Common myeloid progenitor, CD34-positive (primary cell): Measurements from ENCODE around the gene PAM.
"Not testable (repeated sequence)": the region's sequence is repeated elsewhere in the genome, so short reads cannot be mapped to it uniquely, and the experiment has no call there.

Experiments
- CTCF ChIA-PET: fragments of 350-600 bp; sonication (Branson Sonifier 250); formaldehyde crosslinking; loops from one replicate; lab custom pipeline; 2021; ENCODE audit warnings: antibody characterized with exemption; lab: Charles Lee
- POLR2A ChIA-PET: fragments of 350-600 bp; sonication (Branson Sonifier 250); formaldehyde crosslinking; loops from one replicate; lab custom pipeline; 2021; ENCODE audit warnings: antibody characterized with exemption; lab: Charles Lee
- DNase-seq, 3 donors: peaks; one replicate each; pipeline versions ENCODE4 v3.0.0 to v3.0.0-alpha.2; 2013
- H3K27ac ChIP-seq, 2 experiments: 1 replicate in 1 of 2; 2 replicates in 1 of 2; pipeline ENCODE4 v1.7.0; 2013; ENCODE audit warnings: inconsistent platforms in 2 of 2, low read length in 2 of 2, mild to moderate bottlenecking in 2 of 2, low read depth in 1 of 2, moderate library complexity in 1 of 2; ENCODE audit not compliant: severe bottlenecking in 2 of 2, insufficient read depth in 1 of 2, poor library complexity in 1 of 2
- H3K27me3 ChIP-seq, 5 experiments: replicated peaks in 2 of 5; 1 replicate in 3 of 5; 2 replicates in 2 of 5; pipeline versions ENCODE4 v1.6.1 to v1.7.0; 2013; ENCODE audit warnings: low read length in 4 of 5, mild to moderate bottlenecking in 2 of 5, moderate library complexity in 2 of 5, inconsistent platforms in 1 of 5; ENCODE audit not compliant: insufficient read depth in 5 of 5, control insufficient read depth in 4 of 5
- H3K36me3 ChIP-seq, 4 experiments: 1 replicate in 2 of 4; 2 replicates in 2 of 4; pipeline versions ENCODE4 v1.6.1 to v1.7.0; 2013; ENCODE audit warnings: low read length in 3 of 4, control low read depth in 1 of 4, mild to moderate bottlenecking in 1 of 4; ENCODE audit not compliant: control insufficient read depth in 4 of 4, insufficient read depth in 4 of 4
- H3K4me1 ChIP-seq, 4 experiments: 1 replicate in 3 of 4; 2 replicates in 1 of 4; pipeline versions ENCODE4 v1.6.1 to v1.7.1; 2013; ENCODE audit warnings: low read length in 3 of 4, mild to moderate bottlenecking in 3 of 4, control low read depth in 1 of 4, inconsistent platforms in 1 of 4, moderate library complexity in 1 of 4; ENCODE audit not compliant: control insufficient read depth in 4 of 4, insufficient read depth in 4 of 4; ENCODE audit errors: control extremely low read depth in 1 of 4
- H3K4me3 ChIP-seq, 7 experiments: 1 replicate in 4 of 7; 2 replicates in 3 of 7; pipeline versions ENCODE4 v1.5.1 to v1.7.0; 2013; ENCODE audit warnings: mild to moderate bottlenecking in 7 of 7, low read length in 6 of 7, moderate library complexity in 6 of 7, inconsistent platforms in 2 of 7, low read depth in 2 of 7, control low read depth in 1 of 7; ENCODE audit not compliant: insufficient read depth in 4 of 7, control insufficient read depth in 1 of 7; ENCODE audit errors: extremely low read depth in 1 of 7
- H3K9me3 ChIP-seq, 5 experiments: 1 replicate in 4 of 5; 2 replicates in 1 of 5; pipeline versions ENCODE4 v1.6.1 to v1.7.1; 2013; ENCODE audit warnings: low read length in 4 of 5, mild to moderate bottlenecking in 2 of 5, inconsistent platforms in 1 of 5, low read depth in 1 of 5, moderate library complexity in 1 of 5; ENCODE audit not compliant: control insufficient read depth in 4 of 5, insufficient read depth in 2 of 5; ENCODE audit errors: control extremely low read depth in 1 of 5
- WGBS: methylation state at CpG from one replicate; pipeline ENCODE4 v1.1.5; 2013; ENCODE audit not compliant: insufficient coverage; 5-methylcytosine and 5-hydroxymethylcytosine counted together

The PAM gene

DNA sequence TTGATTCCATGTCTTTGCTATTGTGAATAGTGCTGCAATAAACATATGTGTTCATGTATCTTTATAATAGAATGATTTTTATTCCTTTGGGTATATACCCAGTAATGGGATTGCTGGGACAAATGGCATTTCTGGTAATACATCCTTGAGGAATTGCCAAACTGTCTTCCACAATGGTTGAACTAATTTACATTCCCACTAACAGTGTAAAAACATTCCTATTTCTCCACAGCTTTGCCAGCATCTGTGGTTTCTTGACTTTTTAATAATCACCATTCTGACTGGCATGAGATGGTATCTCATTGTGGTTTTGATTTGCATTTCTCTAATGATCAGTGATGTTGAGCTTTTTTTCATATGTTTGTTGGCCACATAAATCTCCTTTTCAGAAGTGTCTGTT, 20.7 kb downstream of the PAM start:
- peaks cover 6 to 15% (median 9%) of the 10 kb centered on the region in 4 experiments for H3K4me1 ChIP-seq
- H3K27ac ChIP-seq, H3K27me3 ChIP-seq, H3K9me3 ChIP-seq, H3K4me3 ChIP-seq, POLR2A ChIA-PET, DNase-seq, H3K36me3 ChIP-seq: not testable (repeated sequence)
- CTCF ChIA-PET: interaction anchor here (1.3 kb wide), 1 partner anchor 362 kb away, joined by 3 read pairs; no protein-coding TSS in a partner anchor

DNA sequence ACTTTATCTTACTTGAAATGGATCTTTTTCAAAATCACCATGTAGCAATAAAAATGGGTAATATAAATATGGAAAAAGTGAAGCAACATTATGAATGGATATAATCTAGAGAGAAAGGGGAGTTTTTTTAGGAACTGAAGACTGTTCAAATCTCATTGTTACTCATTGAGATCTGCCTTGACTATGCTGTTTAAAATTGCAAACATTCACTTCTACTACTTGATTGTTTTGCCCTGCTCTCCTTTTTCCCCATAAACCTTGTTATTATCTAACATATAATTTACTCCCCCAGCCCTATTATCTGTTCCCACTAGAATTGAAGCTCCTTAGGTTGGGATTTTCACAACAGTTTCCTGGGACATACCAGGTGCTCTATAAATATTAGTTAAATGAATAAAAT, 22.0 kb downstream of the PAM start:
- Histone ChIP-seq H3K27ac (no peak overlapping the region), H3K9me3 (peaks cover 0 to 7% (median 0%) of the 10 kb centered on the region in 5 experiments), H3K36me3 (no peaks in the 10 kb centered on the region), H3K4me1 (peaks cover 0 to 8% (median under 1%) of the 10 kb centered on the region in 4 experiments), H3K27me3 (no peaks in the 10 kb centered on the region), H3K4me3 (no peak overlapping the region)
- CTCF ChIA-PET: interaction anchor here (1.0 to 2.4 kb wide), 2 partner anchors 10 to 362 kb away, joined by 4 to 7 read pairs; no protein-coding TSS in a partner anchor
- no peak for DNase-seq
- POLR2A ChIA-PET: no interaction called here

DNA sequence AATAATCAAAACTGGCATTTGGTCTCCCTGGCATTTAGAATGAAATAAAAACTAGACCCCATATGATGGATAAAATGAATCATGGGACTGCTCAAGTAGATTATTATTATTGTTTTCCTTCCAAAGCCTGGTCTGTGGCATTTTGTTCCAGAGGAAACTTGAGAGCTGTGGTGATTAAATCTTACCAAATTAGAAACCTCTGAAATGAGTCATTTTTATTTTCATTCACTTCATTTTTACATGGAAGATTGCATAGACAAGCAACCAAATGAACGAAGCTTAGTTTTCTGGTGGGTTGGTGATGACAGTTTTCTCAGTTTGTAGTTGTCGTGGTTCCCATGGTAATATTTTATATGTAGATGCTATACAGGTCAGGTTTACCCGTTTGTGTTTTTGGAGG, 23.4 kb downstream of the PAM start:
- DNase-seq: peak in 1 of 3 donors; percentile 27
- Histone ChIP-seq H3K4me1 (peaks cover 0 to 9% (median 0%) of the 10 kb centered on the region in 4 experiments), H3K27ac (no peak overlapping the region), H3K9me3 (peaks cover 0 to 7% (median 0%) of the 10 kb centered on the region in 5 experiments), H3K4me3 (no peak overlapping the region), H3K36me3 (no peaks in the 10 kb centered on the region), H3K27me3 (no peaks in the 10 kb centered on the region)
- ChIA-PET CTCF (interaction anchor here (1.2 to 2.4 kb wide), 4 partner anchors 8 to 361 kb away, joined by 3 to 7 read pairs (median 4); no protein-coding TSS in a partner anchor), POLR2A (no interaction called here)
- 100% methylated on average over 1 of the region's 3 CpGs for WGBS

GRCh38 chr5:102781359-102781758, 26.3 kb downstream of the PAM start:
- CTCF ChIA-PET: interaction anchor here (0.9 to 2.7 kb wide), 9 partner anchors 10 to 357 kb away, joined by 3 to 22 read pairs (median 5); no protein-coding TSS in a partner anchor
- H3K9me3 ChIP-seq: peaks cover 0 to 4% (median 0%) of the 10 kb centered on the region in 5 experiments

GRCh38 chr5:102781786-102782185, 26.7 kb downstream of the PAM start:
- CTCF ChIA-PET: interaction anchor here (1.1 to 2.7 kb wide), 7 partner anchors 9 to 335 kb away, joined by 3 to 22 read pairs (median 5); no protein-coding TSS in a partner anchor
- no peak overlapping the region for H3K4me3 ChIP-seq
- WGBS: 80% methylated on average over 1 of the region's 5 CpGs
- no peaks in the 10 kb centered on the region for H3K27me3 ChIP-seq
- H3K4me1 ChIP-seq: peaks cover 0 to 9% (median 0%) of the 10 kb centered on the region in 4 experiments
- H3K9me3 ChIP-seq: peaks cover 0 to 4% (median 0%) of the 10 kb centered on the region in 5 experiments
- no peaks in the 10 kb centered on the region for H3K36me3 ChIP-seq
- POLR2A ChIA-PET: no interaction called here
- no peak overlapping the region for H3K27ac ChIP-seq
- DNase-seq: no peak

More at GRCh38 chr5:102781359-102781758, 26.3 kb downstream of the PAM start:
- no peak for DNase-seq
- no peaks in the 10 kb centered on the region for H3K27me3 ChIP-seq
- POLR2A ChIA-PET: no interaction called here
- H3K4me1 ChIP-seq: peaks cover 0 to 9% (median 0%) of the 10 kb centered on the region in 4 experiments
- no peak overlapping the region for H3K27ac ChIP-seq
- H3K36me3 ChIP-seq: no peaks in the 10 kb centered on the region
- H3K4me3 ChIP-seq: no peak overlapping the region

GRCh38 chr5:102782217-102782872, 27.2 kb downstream of the PAM start:
- Histone ChIP-seq H3K4me1 (peaks cover 0 to 9% (median 0%) of the 10 kb centered on the region in 4 experiments), H3K36me3 (no peaks in the 10 kb centered on the region), H3K4me3 (no peak overlapping the region), H3K27ac (no peak overlapping the region), H3K9me3 (peaks cover 0 to 4% (median 0%) of the 10 kb centered on the region in 5 experiments), H3K27me3 (no peaks in the 10 kb centered on the region)
- WGBS: no CpG with 5 or more reads among the region's 3 CpGs
- CTCF ChIA-PET: interaction anchor here (1.1 to 2.7 kb wide), 5 partner anchors 9 to 188 kb away, joined by 3 to 22 read pairs (median 6); no protein-coding TSS in a partner anchor
- POLR2A ChIA-PET: no interaction called here
- peak in 1 of 3 donors; percentile 28 for DNase-seq

DNA sequence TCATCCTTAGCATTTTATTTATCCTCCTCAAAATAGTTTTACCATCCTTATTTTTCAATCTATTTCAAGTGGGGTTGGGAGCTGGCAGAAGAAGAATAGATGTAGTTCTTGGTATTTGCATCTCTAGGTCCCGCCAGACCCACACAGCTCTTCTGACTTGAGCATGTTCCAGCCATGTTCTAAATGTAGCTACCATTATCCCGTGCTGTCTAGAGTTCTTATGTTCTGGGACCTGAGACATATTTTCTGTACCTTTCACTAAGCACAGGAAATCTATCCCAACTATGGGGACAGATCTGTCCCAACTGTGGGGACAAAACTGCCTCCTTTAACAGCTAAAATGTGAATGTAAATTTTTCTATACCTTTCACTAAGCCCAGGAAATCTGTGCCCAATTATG, 32.0 kb downstream of the PAM start:
- no peak overlapping the region for H3K4me3 ChIP-seq
- 100% methylated on average over 2 of the region's 2 CpGs for WGBS
- CTCF ChIA-PET: interaction anchor here (0.8 to 1.7 kb wide), 2 partner anchors 9 to 203 kb away, joined by 3 to 7 read pairs; no protein-coding TSS in a partner anchor
- H3K4me1 ChIP-seq: peaks cover 0 to 4% (median 0%) of the 10 kb centered on the region in 4 experiments
- H3K27ac ChIP-seq: no peak overlapping the region
- peaks cover 0 to 4% (median 0%) of the 10 kb centered on the region in 5 experiments for H3K9me3 ChIP-seq
- no peaks in the 10 kb centered on the region for H3K27me3 ChIP-seq
- no peaks in the 10 kb centered on the region for H3K36me3 ChIP-seq
- no peak for DNase-seq
- POLR2A ChIA-PET: interaction anchor here (0.6 kb wide), 1 partner anchor 122 kb away, joined by 5 read pairs; no protein-coding TSS in a partner anchor
